TTC549 (cell line): Measurements from ENCODE around the gene SRSF12.
"Not testable (repeated sequence)": the region's sequence is repeated elsewhere in the genome, so short reads cannot be mapped to it uniquely, and the experiment has no call there.

Experiments
- FAIRE-seq: peaks from 2 replicates; lab custom pipeline; 2012; peaks lifted over from hg19 to GRCh38; lab: Jason Lieb, UNC

Gene SRSF12

GRCh38 chr6:89128256-89128671 lies 10.4 kb upstream of the SRSF12 start:
- not testable (repeated sequence) for FAIRE-seq

- peak; percentile 87 for FAIRE-seq
Observed at GRCh38 chr6:89122625-89123024, 4.8 kb upstream of the SRSF12 start.

- FAIRE-seq = no peak
Observed at GRCh38 chr6:89121934-89122333, 4.1 kb upstream of the SRSF12 start.

- FAIRE-seq = no peak
Observed at GRCh38 chr6:89120371-89120770, 2.5 kb upstream of the SRSF12 start.

- no peak for FAIRE-seq
Observed at GRCh38 chr6:89118931-89119330, 1.1 kb upstream of the SRSF12 start.

GRCh38 chr6:89116702-89117101 lies 1.2 kb downstream of the SRSF12 start:
- FAIRE-seq = no peak

GRCh38 chr6:89111933-89112332 lies 5.9 kb downstream of the SRSF12 start:
- FAIRE-seq = no peak

GRCh38 chr6:89110284-89110683 lies 7.6 kb downstream of the SRSF12 start:
- FAIRE-seq = no peak

GRCh38 chr6:89100114-89100513 lies 17.8 kb downstream of the SRSF12 start:
- FAIRE-seq = no peak

- no peak for FAIRE-seq
Observed at GRCh38 chr6:89098461-89098860, 19.4 kb downstream of the SRSF12 start.

- no peak for FAIRE-seq
Observed at GRCh38 chr6:89087881-89088280, 30.0 kb downstream of the SRSF12 start.

GRCh38 chr6:89085409-89086205 lies 32.3 kb downstream of the SRSF12 start:
- no peak for FAIRE-seq

- FAIRE-seq = no peak
Observed at GRCh38 chr6:89084954-89085353, 32.9 kb downstream of the SRSF12 start.

GRCh38 chr6:89084542-89084941 lies 33.3 kb downstream of the SRSF12 start:
- FAIRE-seq = no peak

GRCh38 chr6:89082486-89082891 lies 35.4 kb downstream of the SRSF12 start:
- no peak for FAIRE-seq

- no peak for FAIRE-seq
Observed at GRCh38 chr6:89081423-89082322, 36.2 kb downstream of the SRSF12 start.

- FAIRE-seq = no peak
Observed at GRCh38 chr6:89081129-89081422, 36.8 kb downstream of the SRSF12 start.

- FAIRE-seq = peak; percentile 86
Observed at GRCh38 chr6:89080281-89081128, 37.4 kb downstream of the SRSF12 start, which contains the start of gene PNRC1. TSS of gene PNRC1 (plus strand) at chr6:89080751. CDS start at chr6:89080895, 144 bp downstream.

- no peak for FAIRE-seq
Observed at GRCh38 chr6:89079511-89080234, 38.2 kb downstream of the SRSF12 start.

GRCh38 chr6:89073840-89074239 lies 44.0 kb downstream of the SRSF12 start:
- FAIRE-seq = no peak

- no peak for FAIRE-seq
Observed at GRCh38 chr6:89073014-89073620, 44.8 kb downstream of the SRSF12 start.
